Naive thymus-derived CD8-positive, alpha-beta T cell (primary cell): ENCODE data around the gene HBQ1. TPM values are rescaled to one million over a fixed set of nuclear protein-coding genes. Genes with fewer than 3 reads are reported as not detected.
"Not testable (repeated sequence)": the region's sequence is repeated elsewhere in the genome, so short reads cannot be mapped to it uniquely, and the experiment has no call there.

Source experiments
- ATAC-seq, 2 donors: fragments of 150-1000 bp; cut with Tn5 transposase in 1 of 2; sonication (Bioruptor Pico), chemical (Tn5 transposase) in 1 of 2; 1 replicate in 1 of 2; 2 replicates in 1 of 2; pipeline ENCODE4 v1.10.0; 2021; ENCODE audit warnings: mild to moderate bottlenecking in 2 of 2, moderate library complexity in 2 of 2
- POLR2A ChIA-PET: fragments of 350-600 bp; sonication (Branson Sonifier 250); formaldehyde crosslinking; loops from one replicate; lab custom pipeline; 2021; ENCODE audit warnings: antibody characterized with exemption; lab: Charles Lee
- DNase-seq, 10 donors: peaks; one replicate each; pipeline versions ENCODE4 v3.0.0 to v3.0.0-alpha.2; 2020 to 2022
- H3K27ac Mint-ChIP-seq, 10 donors: one replicate each; pipeline ENCODE4 v1.8.0; 2020 to 2022; ENCODE audit warnings: mild to moderate bottlenecking in 10 of 10, mixed read lengths in 10 of 10, moderate library complexity in 4 of 10, inconsistent platforms in 1 of 10
- H3K27me3 Mint-ChIP-seq, 5 donors: one replicate each; pipeline ENCODE4 v1.8.0; 2021 to 2022; ENCODE audit warnings: mixed read lengths in 5 of 5
- H3K36me3 Mint-ChIP-seq, 3 donors: one replicate each; pipeline ENCODE4 v1.8.0; 2020 to 2022; ENCODE audit warnings: mixed read lengths in 3 of 3, mild to moderate bottlenecking in 2 of 3, inconsistent platforms in 1 of 3
- H3K4me1 Mint-ChIP-seq, 4 donors: one replicate each; pipeline ENCODE4 v1.8.0; 2021 to 2022; ENCODE audit warnings: mixed read lengths in 4 of 4
- H3K4me3 Mint-ChIP-seq, 10 donors: one replicate each; pipeline ENCODE4 v1.8.0; 2020 to 2022; ENCODE audit warnings: mild to moderate bottlenecking in 10 of 10, mixed read lengths in 10 of 10, moderate library complexity in 6 of 10, inconsistent platforms in 1 of 10
- H3K9me3 Mint-ChIP-seq, 9 donors: one replicate each; pipeline ENCODE4 v1.8.0; 2020 to 2022; ENCODE audit warnings: mixed read lengths in 9 of 9, mild to moderate bottlenecking in 3 of 9, inconsistent platforms in 1 of 9, moderate library complexity in 1 of 9
- polyA plus RNA-seq, 3 donors: library from polyadenylated mRNA; unstranded; fragments of 300-500 nt; fragmentation: Illumina TruSeq; gene quantifications; one replicate each; pipeline ENCODE4 v1.2.3, GENCODE V29; 2021
- total RNA-seq, 8 experiments: library from RNA in 2 of 8; stranded (reverse) in 2 of 8; gene quantifications; one replicate each; pipeline ENCODE4 v1.2.3 and lab custom pipeline; 2021 to 2026

The HBQ1 gene
- total and polyA plus RNA-seq, 5 experiments from 2014 or later = 0.71 TPM; not detected in 4

- H3K27ac Mint-ChIP-seq, POLR2A ChIA-PET, DNase-seq, ATAC-seq, H3K9me3 Mint-ChIP-seq, H3K36me3 Mint-ChIP-seq: not testable (repeated sequence)
- Mint-ChIP-seq H3K4me3 (peak overlapping the region in 6 of 10 donors; percentile 26 to 74 (median 54)), H3K27me3 (peaks cover 28 to 76% (median 48%) of the 10 kb centered on the region in 5 donors), H3K4me1 (peaks cover 4 to 23% (median 19%) of the 10 kb centered on the region in 4 donors)
Observed at GRCh38 chr16:173211-173854, 6.9 kb upstream of the HBQ1 start.

GRCh38 chr16:173928-174769 is 6.1 kb upstream of the HBQ1 start:
- H3K9me3 Mint-ChIP-seq, H3K36me3 Mint-ChIP-seq, ATAC-seq, DNase-seq, H3K27ac Mint-ChIP-seq: not testable (repeated sequence)
- peak overlapping the region in 7 of 10 donors; percentile 6 to 74 (median 59) for H3K4me3 Mint-ChIP-seq
- POLR2A ChIA-PET = interaction anchor here (0.6 kb wide), 1 partner anchor 193 kb away, joined by 3 read pairs; no protein-coding TSS in a partner anchor
- peaks cover 25 to 68% (median 46%) of the 10 kb centered on the region in 5 donors for H3K27me3 Mint-ChIP-seq
- H3K4me1 Mint-ChIP-seq = peaks cover 4 to 23% (median 19%) of the 10 kb centered on the region in 4 donors

DNA sequence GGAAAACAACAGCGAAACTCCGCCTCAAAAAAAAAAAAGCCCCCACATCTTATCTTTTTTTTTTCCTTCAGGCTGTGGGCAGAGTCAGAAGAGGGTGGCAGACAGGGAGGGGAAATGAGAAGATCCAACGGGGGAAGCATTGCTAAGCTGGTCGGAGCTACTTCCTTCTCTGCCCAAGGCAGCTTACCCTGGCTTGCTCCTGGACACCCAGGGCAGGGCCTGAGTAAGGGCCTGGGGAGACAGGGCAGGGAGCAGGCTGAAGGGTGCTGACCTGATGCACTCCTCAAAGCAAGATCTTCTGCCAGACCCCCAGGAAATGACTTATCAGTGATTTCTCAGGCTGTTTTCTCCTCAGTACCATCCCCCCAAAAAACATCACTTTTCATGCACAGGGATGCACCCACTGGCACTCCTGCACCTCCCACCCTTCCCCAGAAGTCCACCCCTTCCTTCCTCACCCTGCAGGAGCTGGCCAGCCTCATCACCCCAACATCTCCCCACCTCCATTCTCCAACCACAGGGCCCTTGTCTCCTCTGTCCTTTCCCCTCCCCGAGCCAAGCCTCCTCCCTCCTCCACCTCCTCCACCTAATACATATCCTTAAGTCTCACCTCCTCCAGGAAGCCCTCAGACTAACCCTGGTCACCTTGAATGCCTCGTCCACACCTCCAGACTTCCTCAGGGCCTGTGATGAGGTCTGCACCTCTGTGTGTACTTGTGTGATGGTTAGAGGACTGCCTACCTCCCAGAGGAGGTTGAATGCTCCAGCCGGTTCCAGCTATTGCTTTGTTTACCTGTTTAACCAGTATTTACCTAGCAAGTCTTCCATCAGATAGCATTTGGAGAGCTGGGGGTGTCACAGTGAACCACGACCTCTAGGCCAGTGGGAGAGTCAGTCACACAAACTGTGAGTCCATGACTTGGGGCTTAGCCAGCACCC is 5.0 kb upstream of the HBQ1 start:
- H3K9me3 Mint-ChIP-seq = no peaks in the 10 kb centered on the region
- peaks cover 25 to 57% (median 48%) of the 10 kb centered on the region in 5 donors for H3K27me3 Mint-ChIP-seq

GRCh38 chr16:176006-176405 is 4.3 kb upstream of the HBQ1 start:
- peak overlapping the region in 6 of 10 donors; percentile 28 to 57 (median 38) for H3K4me3 Mint-ChIP-seq
- peaks cover 21 to 49% (median 42%) of the 10 kb centered on the region in 5 donors for H3K27me3 Mint-ChIP-seq
- peaks cover 1 to 27% (median 19%) of the 10 kb centered on the region in 4 donors for H3K4me1 Mint-ChIP-seq
- DNase-seq, H3K36me3 Mint-ChIP-seq, H3K9me3 Mint-ChIP-seq, POLR2A ChIA-PET, H3K27ac Mint-ChIP-seq, ATAC-seq: not testable (repeated sequence)

More for the DNA sequence above, 5.0 kb upstream of the HBQ1 start:
- Mint-ChIP-seq H3K4me1 (peaks cover 4 to 27% (median 19%) of the 10 kb centered on the region in 4 donors), H3K4me3 (peak overlapping the region; percentile 1 to 74 (median 59)), H3K27ac (peak overlapping the region in 2 of 10 donors; percentile 10 to 29), H3K36me3 (no peaks in the 10 kb centered on the region)
- POLR2A ChIA-PET = interaction anchor here (0.6 kb wide), 1 partner anchor 192 kb away, joined by 3 read pairs; no protein-coding TSS in a partner anchor
- DNase-seq = no peak
- ATAC-seq = no peak

DNA sequence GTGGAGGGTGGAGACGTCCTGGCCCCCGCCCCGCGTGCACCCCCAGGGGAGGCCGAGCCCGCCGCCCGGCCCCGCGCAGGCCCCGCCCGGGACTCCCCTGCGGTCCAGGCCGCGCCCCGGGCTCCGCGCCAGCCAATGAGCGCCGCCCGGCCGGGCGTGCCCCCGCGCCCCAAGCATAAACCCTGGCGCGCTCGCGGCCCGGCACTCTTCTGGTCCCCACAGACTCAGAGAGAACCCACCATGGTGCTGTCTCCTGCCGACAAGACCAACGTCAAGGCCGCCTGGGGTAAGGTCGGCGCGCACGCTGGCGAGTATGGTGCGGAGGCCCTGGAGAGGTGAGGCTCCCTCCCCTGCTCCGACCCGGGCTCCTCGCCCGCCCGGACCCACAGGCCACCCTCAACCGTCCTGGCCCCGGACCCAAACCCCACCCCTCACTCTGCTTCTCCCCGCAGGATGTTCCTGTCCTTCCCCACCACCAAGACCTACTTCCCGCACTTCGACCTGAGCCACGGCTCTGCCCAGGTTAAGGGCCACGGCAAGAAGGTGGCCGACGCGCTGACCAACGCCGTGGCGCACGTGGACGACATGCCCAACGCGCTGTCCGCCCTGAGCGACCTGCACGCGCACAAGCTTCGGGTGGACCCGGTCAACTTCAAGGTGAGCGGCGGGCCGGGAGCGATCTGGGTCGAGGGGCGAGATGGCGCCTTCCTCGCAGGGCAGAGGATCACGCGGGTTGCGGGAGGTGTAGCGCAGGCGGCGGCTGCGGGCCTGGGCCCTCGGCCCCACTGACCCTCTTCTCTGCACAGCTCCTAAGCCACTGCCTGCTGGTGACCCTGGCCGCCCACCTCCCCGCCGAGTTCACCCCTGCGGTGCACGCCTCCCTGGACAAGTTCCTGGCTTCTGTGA is 3.5 kb upstream of the HBQ1 start, which contains the start of gene HBA1:
TSS of gene HBA1 (plus strand) at position 204 of the 906 bp plus-strand sequence. CDS start at position 241, 37 bp downstream.
- H3K27ac Mint-ChIP-seq, H3K9me3 Mint-ChIP-seq, H3K36me3 Mint-ChIP-seq, POLR2A ChIA-PET: not testable (repeated sequence)
- Mint-ChIP-seq H3K4me1 (peaks cover 1 to 27% (median 20%) of the 10 kb centered on the region in 4 donors), H3K27me3 (peaks cover 20 to 42% (median 38%) of the 10 kb centered on the region in 5 donors), H3K4me3 (peak within 1 kb of the TSS in 9 of 10 donors; percentile 28 to 69 (median 58))
- ATAC-seq = peak; percentile 31 to 37
- DNase-seq = peak in 1 of 10 donors; percentile 21

DNA sequence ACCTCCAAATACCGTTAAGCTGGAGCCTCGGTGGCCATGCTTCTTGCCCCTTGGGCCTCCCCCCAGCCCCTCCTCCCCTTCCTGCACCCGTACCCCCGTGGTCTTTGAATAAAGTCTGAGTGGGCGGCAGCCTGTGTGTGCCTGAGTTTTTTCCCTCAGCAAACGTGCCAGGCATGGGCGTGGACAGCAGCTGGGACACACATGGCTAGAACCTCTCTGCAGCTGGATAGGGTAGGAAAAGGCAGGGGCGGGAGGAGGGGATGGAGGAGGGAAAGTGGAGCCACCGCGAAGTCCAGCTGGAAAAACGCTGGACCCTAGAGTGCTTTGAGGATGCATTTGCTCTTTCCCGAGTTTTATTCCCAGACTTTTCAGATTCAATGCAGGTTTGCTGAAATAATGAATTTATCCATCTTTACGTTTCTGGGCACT is 2.9 kb upstream of the HBQ1 start:
- Mint-ChIP-seq H3K9me3 (no peaks in the 10 kb centered on the region), H3K27me3 (peaks cover 18 to 39% (median 36%) of the 10 kb centered on the region in 5 donors)
- POLR2A ChIA-PET = no interaction called here

DNA sequence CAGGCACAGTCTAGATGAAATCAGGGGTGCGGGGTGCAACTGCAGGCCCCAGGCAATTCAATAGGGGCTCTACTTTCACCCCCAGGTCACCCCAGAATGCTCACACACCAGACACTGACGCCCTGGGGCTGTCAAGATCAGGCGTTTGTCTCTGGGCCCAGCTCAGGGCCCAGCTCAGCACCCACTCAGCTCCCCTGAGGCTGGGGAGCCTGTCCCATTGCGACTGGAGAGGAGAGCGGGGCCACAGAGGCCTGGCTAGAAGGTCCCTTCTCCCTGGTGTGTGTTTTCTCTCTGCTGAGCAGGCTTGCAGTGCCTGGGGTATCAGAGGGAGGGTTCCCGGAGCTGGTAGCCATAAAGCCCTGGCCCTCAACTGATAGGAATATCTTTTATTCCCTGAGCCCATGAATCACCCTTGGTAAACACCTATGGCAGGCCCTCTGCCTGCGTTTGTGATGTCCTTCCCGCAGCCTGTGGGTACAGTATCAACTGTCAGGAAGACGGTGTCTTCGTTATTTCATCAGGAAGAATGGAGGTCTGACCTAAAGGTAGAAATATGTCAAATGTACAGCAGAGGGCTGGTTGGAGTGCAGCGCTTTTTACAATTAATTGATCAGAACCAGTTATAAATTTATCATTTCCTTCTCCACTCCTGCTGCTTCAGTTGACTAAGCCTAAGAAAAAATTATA is 2.1 kb upstream of the HBQ1 start:
- H3K27ac Mint-ChIP-seq = no peak overlapping the region
- H3K27me3 Mint-ChIP-seq = peaks cover 18 to 39% (median 36%) of the 10 kb centered on the region in 5 donors
- no peaks in the 10 kb centered on the region for H3K36me3 Mint-ChIP-seq
- H3K9me3 Mint-ChIP-seq = no peaks in the 10 kb centered on the region
- POLR2A ChIA-PET = interaction anchor here (0.5 kb wide), 1 partner anchor 23 kb away, joined by 3 read pairs; no protein-coding TSS in a partner anchor
- DNase-seq (no peak), ATAC-seq (no peak)
- H3K4me3 Mint-ChIP-seq = peak overlapping the region in 8 of 10 donors; percentile 33 to 62 (median 44)
- peaks cover 1 to 27% (median 20%) of the 10 kb centered on the region in 4 donors for H3K4me1 Mint-ChIP-seq

More for the DNA sequence above, 2.9 kb upstream of the HBQ1 start:
- no peak for DNase-seq
- no peak for ATAC-seq
- H3K36me3 Mint-ChIP-seq = no peaks in the 10 kb centered on the region
- no peak overlapping the region for H3K27ac Mint-ChIP-seq
- peaks cover 1 to 27% (median 20%) of the 10 kb centered on the region in 4 donors for H3K4me1 Mint-ChIP-seq
- H3K4me3 Mint-ChIP-seq = peak overlapping the region in 8 of 10 donors; percentile 33 to 69 (median 44)

- POLR2A ChIA-PET = no interaction called here
- Mint-ChIP-seq H3K9me3 (no peaks in the 10 kb centered on the region), H3K4me1 (peaks cover 1 to 23% (median 15%) of the 10 kb centered on the region in 4 donors), H3K4me3 (no peak overlapping the region), H3K36me3 (no peaks in the 10 kb centered on the region), H3K27ac (no peak overlapping the region), H3K27me3 (peaks cover 18 to 34% (median 33%) of the 10 kb centered on the region in 5 donors)
- ATAC-seq (no peak), DNase-seq (no peak)
Observed at GRCh38 chr16:178668-179015, 1.6 kb upstream of the HBQ1 start.

DNA sequence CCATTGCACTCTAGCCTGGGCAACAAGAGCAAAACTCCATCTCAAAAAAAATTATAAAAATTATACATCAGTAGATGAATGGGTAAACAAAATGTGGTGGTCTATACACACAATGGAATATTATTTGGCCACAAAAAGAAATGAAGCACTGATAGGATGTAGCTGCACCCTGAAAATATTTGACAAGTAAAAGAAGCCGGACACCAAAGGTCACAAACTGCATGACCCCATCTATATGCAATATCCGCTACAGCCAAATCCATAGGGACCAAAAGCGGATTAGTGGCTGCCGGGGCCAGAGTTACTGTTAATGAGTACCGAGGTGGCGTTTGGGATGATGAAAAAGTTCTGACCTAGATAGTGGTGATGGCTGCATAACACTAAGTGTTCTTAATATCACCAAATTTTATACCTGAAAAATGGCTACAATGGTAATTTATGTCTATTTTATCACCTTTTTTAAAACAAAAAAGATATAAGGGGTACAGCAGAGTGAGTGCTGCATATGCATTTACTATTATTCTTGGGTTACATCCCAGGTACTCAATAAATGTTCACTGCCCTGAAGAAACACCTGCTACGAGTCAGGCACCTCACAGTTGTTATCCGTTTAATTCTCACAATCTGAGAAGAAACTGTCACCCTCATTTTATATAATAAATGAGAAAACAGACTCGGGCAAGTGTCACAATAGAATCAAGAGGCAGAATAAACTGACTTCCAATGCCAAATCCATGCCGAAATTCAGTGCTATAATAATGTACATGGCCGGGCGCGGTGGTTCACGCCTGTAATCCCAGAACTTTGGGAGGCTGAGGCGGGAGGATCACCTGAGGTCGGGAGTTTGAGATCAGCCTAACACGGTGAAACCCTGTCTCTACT is 807 bp upstream of the HBQ1 start:
- Mint-ChIP-seq H3K9me3 (no peaks in the 10 kb centered on the region), H3K27me3 (peaks cover 17 to 31% (median 25%) of the 10 kb centered on the region in 5 donors), H3K27ac (no peak overlapping the region), H3K4me1 (peaks cover 1 to 20% (median 13%) of the 10 kb centered on the region in 4 donors), H3K4me3 (peak overlapping the region; percentile 33 to 67 (median 56)), H3K36me3 (no peaks in the 10 kb centered on the region)
- POLR2A ChIA-PET = no interaction called here
- no peak for ATAC-seq
- no peak for DNase-seq
